ENCODE data around the gene USP14.

The USP14 gene

GRCh38 chr18:156514-157230, 1.7 kb upstream of the USP14 start:
- Histone ChIP-seq H4K20me1 (ENCODE audit: insufficient read depth, low read length, poor library complexity, severe bottlenecking) (peaks cover 29% of the 10 kb centered on the region), H3K27me3 (ENCODE audit: insufficient read depth, low read length, poor library complexity, severe bottlenecking) (no peaks in the 10 kb centered on the region), H3K36me3 (ENCODE audit: insufficient read depth, low read length) (no peaks in the 10 kb centered on the region), H3K9me2 (replicated peaks; ENCODE audit: low read depth, low read length) (no peaks in the 10 kb centered on the region), H3K9me3 (ENCODE audit: insufficient read depth, low read depth, low read length) (no peaks in the 10 kb centered on the region), H3K4me1 (ENCODE audit: insufficient read depth, low read length, poor library complexity, severe bottlenecking) (peaks cover 21% of the 10 kb centered on the region), H3K79me2 (ENCODE audit: insufficient read depth, low read length) (peaks cover 32% of the 10 kb centered on the region), H3K4me3 (ENCODE audit: low read length, poor library complexity, severe bottlenecking) (no peak overlapping the region), H2AFZ (ENCODE audit: low read length) (no peak overlapping the region), H3K9ac (ENCODE audit: low read depth, low read length, poor library complexity, severe bottlenecking) (peak overlapping the region; percentile 7), H3F3A (ENCODE audit: low read depth) (no peaks in the 10 kb centered on the region), H3K4me2 (ENCODE audit: low read depth, low read length, poor library complexity, severe bottlenecking) (no peak overlapping the region)
- TF ChIP-seq CTCF (conservative IDR thresholded peaks at IDR 0.05; ENCODE audit: low read length): no peak
- no peak for TF ChIP-seq EZH2phosphoT487 (IDR thresholded peaks at IDR 0.05; ENCODE audit: borderline replicate concordance)

DNA sequence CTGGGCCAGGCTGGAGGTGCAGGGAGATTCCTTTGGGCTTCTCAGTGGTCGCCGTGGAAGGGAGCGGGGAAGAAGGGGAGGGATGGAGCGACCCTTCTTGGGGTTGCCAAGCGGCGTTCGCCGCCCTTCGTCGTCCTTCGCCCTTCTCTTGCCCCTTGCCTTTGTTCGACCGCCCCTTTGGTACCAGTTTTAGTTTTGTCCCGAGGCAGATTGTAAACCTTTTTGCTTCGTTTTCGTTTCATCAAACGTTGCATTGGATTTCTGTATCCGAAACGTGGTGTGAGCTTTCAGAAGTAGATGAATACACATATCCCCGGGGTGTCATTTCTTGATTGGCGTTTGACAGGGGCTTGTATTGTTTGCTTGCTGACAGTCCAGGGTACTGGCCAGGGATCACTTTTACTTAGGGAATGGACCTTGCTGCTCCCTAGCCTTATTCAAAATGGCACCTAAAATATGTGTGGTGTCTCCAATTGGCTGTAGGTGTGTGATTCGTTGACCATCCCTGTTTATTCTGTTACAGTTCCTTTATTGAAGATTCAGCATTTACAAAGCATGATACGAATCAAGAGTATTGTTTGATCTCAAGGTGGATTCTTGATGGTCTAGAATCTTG, 788 bp downstream of the USP14 start:
- Histone ChIP-seq H3K9me2 (replicated peaks; ENCODE audit: low read depth, low read length) (no peaks in the 10 kb centered on the region), H3K36me3 (ENCODE audit: insufficient read depth, low read length) (peaks cover 10% of the 10 kb centered on the region), H3K79me2 (ENCODE audit: insufficient read depth, low read length) (peaks cover 57% of the 10 kb centered on the region), H2AFZ (ENCODE audit: low read length) (peak overlapping the region; percentile 68; the same call in 1 of the 2 replicates), H3K4me3 (ENCODE audit: low read length, poor library complexity, severe bottlenecking) (peak overlapping the region; percentile 95), H3K27me3 (ENCODE audit: insufficient read depth, low read length, poor library complexity, severe bottlenecking) (no peaks in the 10 kb centered on the region), H3K9ac (ENCODE audit: low read depth, low read length, poor library complexity, severe bottlenecking) (peak overlapping the region; percentile 87), H4K20me1 (ENCODE audit: insufficient read depth, low read length, poor library complexity, severe bottlenecking) (peaks cover 50% of the 10 kb centered on the region), H3K4me1 (ENCODE audit: insufficient read depth, low read length, poor library complexity, severe bottlenecking) (peaks cover 41% of the 10 kb centered on the region), H3K4me2 (ENCODE audit: low read depth, low read length, poor library complexity, severe bottlenecking) (peak overlapping the region; percentile 89), H3K9me3 (ENCODE audit: insufficient read depth, low read depth, low read length) (no peaks in the 10 kb centered on the region), H3F3A (ENCODE audit: low read depth) (no peaks in the 10 kb centered on the region)
- no peak for TF ChIP-seq CTCF (conservative IDR thresholded peaks at IDR 0.05; ENCODE audit: low read length)
- TF ChIP-seq EZH2phosphoT487 (IDR thresholded peaks at IDR 0.05; ENCODE audit: borderline replicate concordance): no peak

- peak overlapping the region; percentile 87 for H3K9ac ChIP-seq (ENCODE audit: low read depth, low read length, poor library complexity, severe bottlenecking)
- peaks cover 52% of the 10 kb centered on the region for H4K20me1 ChIP-seq (ENCODE audit: insufficient read depth, low read length, poor library complexity, severe bottlenecking)
- H3K4me3 ChIP-seq (ENCODE audit: low read length, poor library complexity, severe bottlenecking): peak overlapping the region; percentile 95
- peaks cover 41% of the 10 kb centered on the region for H3K4me1 ChIP-seq (ENCODE audit: insufficient read depth, low read length, poor library complexity, severe bottlenecking)
- peak overlapping the region; percentile 89 for H3K4me2 ChIP-seq (ENCODE audit: low read depth, low read length, poor library complexity, severe bottlenecking)
- peaks cover 65% of the 10 kb centered on the region for H3K79me2 ChIP-seq (ENCODE audit: insufficient read depth, low read length)
- no peaks in the 10 kb centered on the region for H3K9me3 ChIP-seq (ENCODE audit: insufficient read depth, low read depth, low read length)
- TF ChIP-seq EZH2phosphoT487 (IDR thresholded peaks at IDR 0.05; ENCODE audit: borderline replicate concordance) (no peak), CTCF (conservative IDR thresholded peaks at IDR 0.05; ENCODE audit: low read length) (no peak)
- no peak overlapping the region for H2AFZ ChIP-seq (ENCODE audit: low read length)
- H3F3A ChIP-seq (ENCODE audit: low read depth): no peaks in the 10 kb centered on the region
- H3K36me3 ChIP-seq (ENCODE audit: insufficient read depth, low read length): peaks cover 15% of the 10 kb centered on the region
- no peaks in the 10 kb centered on the region for H3K9me2 ChIP-seq (replicated peaks; ENCODE audit: low read depth, low read length)
- no peaks in the 10 kb centered on the region for H3K27me3 ChIP-seq (ENCODE audit: insufficient read depth, low read length, poor library complexity, severe bottlenecking)
Measured at GRCh38 chr18:159933-160332, 1.6 kb downstream of the USP14 start.
